GM18858 (cell line): ENCODE data around the gene RUNX2.

ENCODE experiments used
- ATAC-seq: cut with Tn5 transposase; IDR thresholded peaks from one replicate; pipeline ENCODE4 v1.9.1; 2021; ENCODE audit not compliant: unreplicated experiment

Gene RUNX2

GRCh38 chr6:45637611-45638257 lies 309.6 kb downstream of the RUNX2 start:
- ATAC-seq, result no peak

DNA sequence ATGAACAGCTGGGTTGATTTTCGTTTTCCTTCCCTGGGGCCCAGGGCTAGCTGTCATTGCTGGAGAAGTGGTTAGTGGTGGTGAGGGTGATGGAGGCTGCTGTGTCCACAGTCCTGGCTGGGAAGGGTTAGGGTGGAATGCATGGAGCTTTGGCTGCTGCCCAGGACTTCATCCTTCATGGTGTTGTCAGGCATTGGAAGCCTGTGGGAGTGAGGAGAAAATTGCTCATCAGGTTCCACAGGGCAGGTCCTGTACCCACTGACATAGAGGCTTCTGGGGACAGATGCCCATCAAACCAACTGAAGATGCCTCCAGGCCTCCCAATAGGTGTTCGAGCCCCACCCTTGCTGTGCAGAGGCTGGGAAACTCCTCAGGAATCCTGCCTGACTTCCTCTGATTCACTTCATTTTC lies 312.0 kb downstream of the RUNX2 start:
- no peak for ATAC-seq

GRCh38 chr6:45640811-45641210 lies 312.7 kb downstream of the RUNX2 start:
- ATAC-seq, result no peak

- ATAC-seq, result no peak
Measured at GRCh38 chr6:45642331-45643125, 314.4 kb downstream of the RUNX2 start.

GRCh38 chr6:45643126-45643525 lies 315.0 kb downstream of the RUNX2 start:
- no peak for ATAC-seq

GRCh38 chr6:45644720-45645119 lies 316.6 kb downstream of the RUNX2 start:
- no peak for ATAC-seq

GRCh38 chr6:45645302-45645701 lies 317.2 kb downstream of the RUNX2 start:
- ATAC-seq, result no peak

DNA sequence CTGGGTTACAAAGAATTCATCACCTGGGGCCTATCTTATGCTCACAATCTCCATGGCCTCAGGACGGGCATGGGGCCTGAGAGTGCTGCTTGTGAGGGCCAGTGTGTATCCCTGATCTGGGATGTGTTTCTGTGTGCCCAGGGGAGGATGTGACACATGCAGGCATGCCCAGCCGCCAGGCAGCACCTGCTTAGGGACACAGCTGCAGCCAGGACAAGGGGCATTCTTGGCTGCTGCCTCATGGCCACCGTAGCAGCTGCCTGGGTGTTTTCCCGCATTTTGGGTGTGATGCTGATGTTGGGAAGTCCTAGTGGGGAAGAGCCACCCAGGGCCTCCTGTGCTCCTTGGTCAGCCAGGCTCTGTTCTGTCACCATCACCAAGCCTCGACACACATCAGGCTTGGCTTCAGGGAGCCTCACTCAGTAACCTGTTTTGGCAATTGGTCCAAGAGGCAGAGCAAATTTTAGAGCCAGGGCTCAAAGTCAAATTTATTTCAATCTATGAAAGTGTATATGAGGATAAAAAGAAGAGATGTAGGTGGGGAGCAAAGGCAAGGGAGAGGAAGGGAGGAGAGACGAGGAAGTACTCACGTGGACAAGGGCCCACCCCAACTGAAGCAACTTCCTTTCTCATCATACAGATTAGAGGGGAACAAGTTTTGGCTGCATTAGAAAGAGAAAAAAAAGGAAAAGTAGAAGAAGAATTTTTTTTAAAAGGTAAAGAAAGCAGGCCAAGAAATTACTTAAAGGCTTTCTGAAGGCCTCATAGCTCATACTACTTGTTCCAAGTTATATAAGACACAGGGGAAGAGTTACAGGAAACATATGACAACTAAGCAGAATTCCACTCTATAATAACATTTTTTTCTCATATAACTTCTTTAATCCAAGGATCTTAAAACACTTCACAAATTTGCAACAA lies 319.5 kb downstream of the RUNX2 start:
- no peak for ATAC-seq

DNA sequence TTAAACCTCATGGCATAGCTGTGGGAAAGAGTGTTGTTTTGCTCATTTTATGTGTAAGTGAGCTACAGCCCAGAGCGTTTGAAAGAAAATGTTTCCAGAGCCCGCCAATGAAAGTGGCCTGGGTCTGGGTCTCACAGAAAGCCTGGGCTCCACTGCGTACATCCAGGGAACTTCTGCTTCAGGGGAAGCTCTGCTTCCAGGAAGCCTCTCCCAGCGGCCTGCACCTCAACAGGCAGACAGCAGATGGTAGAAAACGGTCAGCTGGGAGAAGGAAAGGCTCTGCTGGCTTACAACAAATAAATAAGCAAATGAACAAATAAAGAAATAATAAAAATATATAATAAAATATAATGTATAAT lies 320.1 kb downstream of the RUNX2 start:
- ATAC-seq, result no peak

DNA sequence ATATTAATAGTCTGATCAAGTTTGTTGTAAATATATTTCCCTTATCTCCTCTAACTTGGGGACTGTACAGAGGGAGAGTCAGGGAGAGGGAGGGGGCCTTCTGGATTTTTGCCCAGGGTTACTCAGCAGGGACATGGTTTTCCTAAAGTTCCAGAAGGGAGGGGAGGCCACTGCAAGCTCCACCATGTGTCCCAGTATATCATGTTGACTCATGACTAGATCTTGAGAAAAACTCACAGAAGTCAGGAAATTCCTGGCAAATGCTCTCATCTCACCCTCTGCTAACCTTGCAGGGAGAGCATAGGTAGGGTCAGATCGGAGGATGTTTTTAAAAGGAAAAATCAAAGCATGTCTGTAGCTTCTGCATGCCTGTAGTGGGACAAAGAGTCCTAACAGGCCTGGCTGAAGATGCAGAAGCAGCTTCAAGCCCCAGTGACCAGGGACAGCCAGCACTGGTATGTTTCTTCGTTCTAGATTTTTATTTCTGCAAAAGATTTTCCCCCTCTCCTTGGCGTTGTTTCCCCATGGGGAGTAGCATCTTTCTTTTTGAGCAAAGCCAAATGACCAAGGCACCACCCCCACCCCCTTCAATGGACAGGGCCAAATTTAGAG lies 322.5 kb downstream of the RUNX2 start:
- no peak for ATAC-seq

DNA sequence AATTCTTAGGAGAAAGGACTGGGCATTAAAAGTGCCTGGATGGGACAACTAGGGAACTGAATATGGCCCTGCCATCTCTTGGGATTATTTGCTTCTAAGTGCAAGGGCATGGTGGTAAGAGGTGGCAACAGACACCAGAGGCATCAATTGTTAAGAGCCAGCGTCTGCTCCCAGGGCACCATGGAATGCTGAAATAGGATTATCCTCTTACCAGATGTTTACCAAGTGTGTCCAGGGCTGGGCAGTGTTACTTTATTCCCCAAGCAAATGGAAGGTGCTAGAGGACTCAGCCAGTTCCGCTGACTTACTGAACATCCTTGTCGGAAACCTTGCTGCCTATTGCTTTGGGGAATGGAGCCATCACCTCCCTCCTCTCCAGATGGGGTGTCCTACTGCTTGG lies 323.2 kb downstream of the RUNX2 start:
- no peak for ATAC-seq

- ATAC-seq, result no peak
Measured at GRCh38 chr6:45652416-45652815, 324.3 kb downstream of the RUNX2 start.

DNA sequence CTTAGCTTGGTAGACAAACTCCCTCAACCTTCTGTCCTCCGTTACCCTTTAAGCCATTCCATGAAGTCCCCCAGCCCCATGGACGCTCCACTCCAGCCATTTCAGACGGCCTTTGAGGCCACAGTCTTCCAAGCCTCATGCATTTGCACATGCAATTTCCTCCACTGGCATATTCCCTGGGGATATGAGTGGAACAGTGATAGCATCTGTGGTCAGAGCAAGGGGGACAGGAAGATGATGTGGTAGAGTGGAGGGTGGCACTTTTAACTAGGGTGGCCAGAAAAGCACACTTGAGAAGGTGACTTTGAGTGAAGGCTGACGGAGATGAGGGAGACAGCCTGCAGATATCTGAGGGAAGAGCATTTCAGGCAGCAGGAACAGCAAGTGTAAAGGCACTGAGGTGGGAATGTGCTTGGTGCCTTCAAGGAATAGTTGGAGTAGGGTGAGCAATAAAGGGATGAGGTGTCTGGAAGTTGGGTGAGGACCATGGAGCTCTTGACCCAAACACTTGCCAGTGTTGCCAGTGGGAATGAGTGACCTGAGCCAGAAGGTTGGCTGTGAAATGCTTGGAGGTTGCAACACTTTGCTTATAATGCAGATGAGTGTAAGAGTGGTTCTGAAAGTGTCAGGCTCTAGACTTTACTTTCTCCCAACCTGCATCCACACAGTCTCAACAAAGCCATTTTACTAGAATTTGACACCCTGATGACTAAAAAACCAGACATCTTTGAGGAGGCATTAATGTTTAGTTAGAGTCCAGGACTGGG lies 325.2 kb downstream of the RUNX2 start:
- ATAC-seq, result no peak

DNA sequence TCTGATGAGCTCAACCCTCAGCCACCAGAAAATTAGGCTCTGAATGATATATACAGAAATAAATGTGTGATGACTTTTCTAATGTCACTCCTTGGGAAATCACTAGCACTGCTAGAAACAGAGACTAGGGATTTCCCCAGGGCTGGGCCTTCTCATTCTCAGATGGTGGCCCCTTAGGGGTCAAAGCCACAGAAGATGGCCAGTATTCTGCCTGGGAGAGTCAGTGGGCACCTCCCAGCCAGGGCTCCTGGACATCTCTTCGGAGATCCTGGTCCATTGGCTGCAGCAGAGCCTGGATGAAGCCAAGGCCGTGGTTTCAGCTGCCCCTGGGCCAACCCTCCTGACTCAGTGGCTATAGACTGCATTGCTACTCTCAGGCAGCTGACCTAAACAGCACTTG lies 326.5 kb downstream of the RUNX2 start:
- ATAC-seq, result no peak

- no peak for ATAC-seq
Measured at GRCh38 chr6:45655745-45656476, 327.8 kb downstream of the RUNX2 start.

- ATAC-seq, result no peak
Measured at GRCh38 chr6:45657226-45657625, 329.1 kb downstream of the RUNX2 start.

GRCh38 chr6:45658400-45658799 lies 330.3 kb downstream of the RUNX2 start:
- no peak for ATAC-seq

DNA sequence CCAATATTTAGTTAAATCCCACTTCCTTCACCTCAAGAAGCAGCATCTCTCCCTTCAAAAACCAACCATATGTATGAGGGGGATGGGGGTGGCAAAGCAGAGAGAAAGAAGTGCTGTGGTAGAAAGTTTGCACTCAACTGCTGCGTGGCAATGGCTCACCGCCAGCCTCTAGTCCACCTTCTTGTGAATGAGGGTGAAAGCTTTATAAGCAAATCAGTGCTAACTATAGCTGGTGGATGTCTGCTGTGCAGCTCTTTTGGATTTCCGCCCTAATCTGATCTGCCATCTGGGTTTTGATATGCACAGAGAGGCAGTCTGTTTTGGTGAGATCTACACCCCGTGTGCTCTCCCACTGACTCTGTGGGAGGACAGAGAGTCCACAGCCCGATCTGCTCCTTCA lies 330.8 kb downstream of the RUNX2 start:
- ATAC-seq, result no peak

- no peak for ATAC-seq
Measured at GRCh38 chr6:45661661-45662060, 333.5 kb downstream of the RUNX2 start.
